ENCODE measurements around the gene SSBP3. TPM values are rescaled to one million over a fixed set of nuclear protein-coding genes. Genes with fewer than 3 reads are reported as not detected.
A peak's percentile ranks its signal among the peaks of the same experiment; 100 is the strongest.

Gene SSBP3
- total RNA-seq, 1 experiment from 2014 or later: 26.5 TPM

DNA sequence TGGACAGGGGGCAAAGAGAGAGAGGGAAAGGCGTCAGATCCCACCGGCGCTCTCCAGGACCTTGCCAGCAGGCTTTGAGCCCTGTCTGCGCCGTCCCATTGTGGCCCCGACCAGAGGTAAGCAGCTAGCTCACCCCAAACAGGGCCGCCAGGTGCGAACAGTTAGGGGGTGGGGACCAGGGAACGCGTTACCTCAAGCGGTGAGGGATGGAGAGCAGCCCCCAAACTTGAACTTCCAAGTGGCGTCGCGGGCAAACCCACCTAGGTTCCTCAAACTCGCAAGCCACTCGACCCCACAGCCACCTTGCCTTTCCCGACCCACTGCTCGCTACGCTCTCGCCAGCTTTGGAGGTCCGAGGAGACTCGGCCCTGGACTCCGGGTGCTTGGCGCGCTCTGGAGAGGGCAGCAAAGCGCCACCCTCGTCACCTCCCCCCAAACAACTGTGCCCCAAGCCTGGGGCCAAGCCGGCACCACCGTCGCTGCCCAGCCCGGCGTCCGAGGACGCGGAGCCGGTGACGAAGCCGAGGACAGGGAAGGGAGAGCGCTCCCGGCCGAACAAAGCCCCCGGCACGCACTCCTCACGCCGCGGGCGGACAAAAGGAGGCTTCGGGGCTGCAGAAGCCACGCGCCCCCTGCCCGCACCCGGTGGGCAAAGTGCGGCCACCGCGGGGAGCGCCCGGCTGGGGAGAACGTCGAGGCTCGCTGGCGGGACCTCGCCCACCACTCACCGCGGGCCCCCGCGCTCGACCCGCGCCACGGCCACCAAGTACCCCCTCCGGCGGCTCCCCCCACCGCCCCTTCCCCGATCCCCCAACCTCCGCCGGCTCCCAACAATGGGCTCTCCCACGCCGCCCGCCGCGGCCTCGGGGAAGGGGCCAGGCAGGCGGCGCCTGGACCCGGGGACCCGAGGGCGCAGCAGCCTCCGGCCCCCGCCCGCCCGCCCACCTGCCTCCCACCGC lies 976 bp downstream of the SSBP3 start:
- Histone ChIP-seq H4K20me1 (ENCODE audit: insufficient read depth) (no peaks in the 10 kb centered on the region), H3K4me2 (peak overlapping the region; percentile 70), H3K36me3 (ENCODE audit: low read depth) (no peaks in the 10 kb centered on the region), H3K27me3 (ENCODE audit: insufficient read depth, low read depth) (no peaks in the 10 kb centered on the region), H3F3A (ENCODE audit: insufficient read depth, low read depth) (peaks cover 25% of the 10 kb centered on the region), H3K9me2 (ENCODE audit: insufficient read depth) (no peaks in the 10 kb centered on the region), H3K27ac (no peak overlapping the region), H2AFZ (0 out of 2 replicates have a peak overlapping the region, but pooled peaks have one; percentile 58), H3K9me3 (ENCODE audit: insufficient read depth, low read depth) (no peaks in the 10 kb centered on the region), H3K4me3 (peak overlapping the region; percentile 38; the same call in 1 of the 2 replicates), H3K4me1 (replicated peaks; ENCODE audit: insufficient read depth) (peaks cover 22% of the 10 kb centered on the region), H3K79me2 (ENCODE audit: low read depth) (no peaks in the 10 kb centered on the region)
- TF ChIP-seq, protein P1, sequence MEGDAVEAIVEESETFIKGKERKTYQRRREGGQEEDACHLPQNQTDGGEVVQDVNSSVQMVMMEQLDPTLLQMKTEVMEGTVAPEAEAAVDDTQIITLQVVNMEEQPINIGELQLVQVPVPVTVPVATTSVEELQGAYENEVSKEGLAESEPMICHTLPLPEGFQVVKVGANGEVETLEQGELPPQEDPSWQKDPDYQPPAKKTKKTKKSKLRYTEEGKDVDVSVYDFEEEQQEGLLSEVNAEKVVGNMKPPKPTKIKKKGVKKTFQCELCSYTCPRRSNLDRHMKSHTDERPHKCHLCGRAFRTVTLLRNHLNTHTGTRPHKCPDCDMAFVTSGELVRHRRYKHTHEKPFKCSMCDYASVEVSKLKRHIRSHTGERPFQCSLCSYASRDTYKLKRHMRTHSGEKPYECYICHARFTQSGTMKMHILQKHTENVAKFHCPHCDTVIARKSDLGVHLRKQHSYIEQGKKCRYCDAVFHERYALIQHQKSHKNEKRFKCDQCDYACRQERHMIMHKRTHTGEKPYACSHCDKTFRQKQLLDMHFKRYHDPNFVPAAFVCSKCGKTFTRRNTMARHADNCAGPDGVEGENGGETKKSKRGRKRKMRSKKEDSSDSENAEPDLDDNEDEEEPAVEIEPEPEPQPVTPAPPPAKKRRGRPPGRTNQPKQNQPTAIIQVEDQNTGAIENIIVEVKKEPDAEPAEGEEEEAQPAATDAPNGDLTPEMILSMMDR (conservative IDR thresholded peaks at IDR 0.05): no peak
- TF ChIP-seq EZH2 (IDR thresholded peaks at IDR 0.05; ENCODE audit: low read depth): no peak
- ChIA-PET CTCF (interaction anchor here (0.7 kb wide), 1 partner anchor 14 kb away, joined by 3 read pairs; no protein-coding TSS in a partner anchor), POLR2A (ENCODE audit: unreplicated experiment) (no interaction called here)
- no peak for DNase-seq
- intact Hi-C loops (cut with micrococcal nuclease; ENCODE audit: unreplicated experiment): loop anchor here (5.0 to 10.0 kb wide), 3 partner anchors 90 to 397 kb away; partner anchors contain the start of genes TCEANC2, TMEM59 and TTC22
- BruUV-seq (replicated peaks): no TSS peak

DNA sequence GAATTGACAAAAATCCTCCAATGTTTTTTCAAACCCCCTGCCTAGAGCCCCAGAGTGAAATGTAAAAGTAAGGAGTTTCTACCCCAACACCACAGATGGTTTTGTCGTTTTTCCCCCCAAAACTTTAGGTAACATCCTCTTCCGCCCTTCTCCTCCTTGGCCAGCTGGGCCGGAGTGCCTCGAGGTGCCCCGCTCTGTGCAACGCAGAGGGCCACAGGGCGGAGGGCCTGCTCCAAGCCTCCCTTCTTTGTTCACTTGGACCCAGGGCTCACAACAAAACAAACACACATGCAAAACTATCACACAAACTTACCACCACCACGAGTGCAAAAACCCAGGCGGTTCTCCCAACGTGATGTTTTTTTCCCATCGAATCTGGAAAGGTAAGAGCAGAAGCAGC lies 1.9 kb downstream of the SSBP3 start:
- no peak for DNase-seq
- H3K4me1 ChIP-seq (replicated peaks; ENCODE audit: insufficient read depth): peaks cover 16% of the 10 kb centered on the region
- no peaks in the 10 kb centered on the region for H3K9me2 ChIP-seq (ENCODE audit: insufficient read depth)
- peaks cover 19% of the 10 kb centered on the region for H3F3A ChIP-seq (ENCODE audit: insufficient read depth, low read depth)
- no peaks in the 10 kb centered on the region for H3K27me3 ChIP-seq (ENCODE audit: insufficient read depth, low read depth)
- H3K9me3 ChIP-seq (ENCODE audit: insufficient read depth, low read depth): no peaks in the 10 kb centered on the region
- intact Hi-C loops (cut with micrococcal nuclease; ENCODE audit: unreplicated experiment): loop anchor here (10.0 kb wide), 1 partner anchor 89 kb away; no protein-coding TSS in a partner anchor
- TF ChIP-seq, protein P1 (conservative IDR thresholded peaks at IDR 0.05): no peak
- TF ChIP-seq EZH2 (IDR thresholded peaks at IDR 0.05; ENCODE audit: low read depth): no peak
- H3K4me3 ChIP-seq: no peak overlapping the region
- POLR2A ChIA-PET (ENCODE audit: unreplicated experiment): interaction anchor here (0.6 kb wide), 2 partner anchors 11 to 38 kb away, joined by 3 to 9 read pairs; no protein-coding TSS in a partner anchor
- CTCF ChIA-PET: interaction anchor here (0.6 to 0.8 kb wide), 3 partner anchors 83 to 335 kb away, joined by 3 to 5 read pairs (median 4); no protein-coding TSS in a partner anchor
- no peak overlapping the region for H3K27ac ChIP-seq
- H3K4me2 ChIP-seq: 0 out of 2 replicates have a peak overlapping the region, but pooled peaks have one; percentile 4
- H3K36me3 ChIP-seq (ENCODE audit: low read depth): no peaks in the 10 kb centered on the region
- BruUV-seq (replicated peaks): TSS peak; percentile 25
- H2AFZ ChIP-seq: no peak overlapping the region
- H4K20me1 ChIP-seq (ENCODE audit: insufficient read depth): no peaks in the 10 kb centered on the region
- no peaks in the 10 kb centered on the region for H3K79me2 ChIP-seq (ENCODE audit: low read depth)

DNA sequence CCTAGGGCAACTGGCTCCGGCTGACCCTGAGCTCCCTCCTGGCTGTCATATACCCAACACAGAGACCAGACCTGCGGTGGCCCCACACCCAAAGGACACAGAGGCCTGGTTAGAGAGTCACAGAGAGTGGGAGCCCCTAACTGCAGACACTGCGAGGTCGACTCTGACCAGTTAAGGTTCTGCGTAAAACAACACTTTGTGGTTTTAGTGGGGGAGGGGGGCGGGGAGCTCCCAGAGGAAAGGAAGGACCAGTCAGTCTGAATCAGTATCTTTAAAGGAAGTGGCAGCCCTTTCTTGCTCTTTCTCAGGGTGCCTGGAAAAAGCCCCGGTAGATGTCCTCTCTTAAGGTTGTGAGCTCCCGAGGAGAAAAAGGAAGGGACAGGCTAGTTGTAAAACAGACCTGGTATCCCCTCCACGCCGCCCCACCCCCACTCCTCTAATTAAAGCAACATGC lies 2.4 kb downstream of the SSBP3 start:
- DNase-seq: no peak
- no peak overlapping the region for H3K4me3 ChIP-seq
- no peaks in the 10 kb centered on the region for H4K20me1 ChIP-seq (ENCODE audit: insufficient read depth)
- ChIA-PET CTCF (interaction anchor here (0.6 to 0.8 kb wide), 3 partner anchors 83 to 334 kb away, joined by 3 to 5 read pairs (median 4); no protein-coding TSS in a partner anchor), POLR2A (ENCODE audit: unreplicated experiment) (interaction anchor here (0.6 kb wide), 2 partner anchors 10 to 38 kb away, joined by 3 to 9 read pairs; no protein-coding TSS in a partner anchor)
- H2AFZ ChIP-seq: no peak overlapping the region
- intact Hi-C loops (cut with micrococcal nuclease; ENCODE audit: unreplicated experiment): loop anchor here (10.0 kb wide), 1 partner anchor 89 kb away; no protein-coding TSS in a partner anchor
- TF ChIP-seq, protein P1 (conservative IDR thresholded peaks at IDR 0.05): no peak
- no peak for TF ChIP-seq EZH2 (IDR thresholded peaks at IDR 0.05; ENCODE audit: low read depth)
- H3K79me2 ChIP-seq (ENCODE audit: low read depth): no peaks in the 10 kb centered on the region
- BruUV-seq (replicated peaks): no TSS peak
- H3K27me3 ChIP-seq (ENCODE audit: insufficient read depth, low read depth): no peaks in the 10 kb centered on the region
- H3K4me1 ChIP-seq (replicated peaks; ENCODE audit: insufficient read depth): peaks cover 12% of the 10 kb centered on the region
- H3K4me2 ChIP-seq: no peak overlapping the region
- H3K27ac ChIP-seq: no peak overlapping the region
- H3K36me3 ChIP-seq (ENCODE audit: low read depth): no peaks in the 10 kb centered on the region
- peaks cover 14% of the 10 kb centered on the region for H3F3A ChIP-seq (ENCODE audit: insufficient read depth, low read depth)
- H3K9me3 ChIP-seq (ENCODE audit: insufficient read depth, low read depth): no peaks in the 10 kb centered on the region
- no peaks in the 10 kb centered on the region for H3K9me2 ChIP-seq (ENCODE audit: insufficient read depth)
